NCI-H1417 (cell line): ENCODE results near the gene PXYLP1.

Experiments used
- DNase-seq, 3 experiments: peaks; one replicate each; lab custom pipeline; 2025; lab: John Stamatoyannopoulos, UW

PXYLP1 gene

GRCh38 chr3:141249041-141249440 lies 17.4 kb downstream of the PXYLP1 start:
- DNase-seq = peak in 1 of 3 experiments; percentile 4

DNA sequence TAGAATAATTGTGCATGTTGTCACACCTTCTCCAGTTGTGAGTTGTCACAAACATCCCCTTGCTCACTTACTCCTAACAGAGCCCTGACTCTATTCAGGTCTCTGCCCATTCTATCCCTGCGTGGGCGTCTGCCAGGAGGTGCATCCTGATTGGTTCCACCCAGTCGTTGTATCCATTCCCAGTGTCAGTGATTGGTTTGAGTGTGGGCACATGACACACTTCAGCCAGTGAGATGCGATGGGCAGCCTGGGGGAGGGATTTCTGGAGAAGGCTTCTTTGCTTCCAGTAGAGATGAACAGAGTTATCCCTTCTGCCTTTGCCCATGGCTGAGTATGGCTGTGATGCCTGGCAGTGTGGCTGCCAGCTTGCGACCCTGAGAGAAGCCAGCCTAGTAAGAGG lies 18.7 kb downstream of the PXYLP1 start:
- DNase-seq = peak in 2 of 3 experiments; percentile 29 to 62

GRCh38 chr3:141250828-141251227 lies 19.2 kb downstream of the PXYLP1 start:
- DNase-seq = no peak

DNA sequence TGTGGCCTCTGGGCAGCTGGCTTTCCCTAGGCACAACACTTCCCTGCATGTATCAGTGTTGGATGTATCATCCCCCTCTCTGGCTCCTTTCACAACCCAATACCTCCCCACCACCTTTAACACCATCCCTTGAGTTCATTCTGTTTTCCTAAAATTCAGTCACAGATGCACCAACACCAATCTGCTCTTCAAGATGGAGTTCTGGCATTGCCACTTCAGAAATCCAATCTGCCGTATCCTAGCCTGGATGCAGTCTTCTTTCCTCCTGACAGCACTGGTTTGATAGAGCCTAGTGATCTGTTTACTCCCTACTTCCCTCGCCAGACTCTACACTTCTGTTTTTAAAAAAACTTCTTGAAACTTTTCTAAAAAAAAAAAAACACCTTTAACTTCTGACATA lies 21.7 kb downstream of the PXYLP1 start:
- DNase-seq = no peak

- no peak for DNase-seq
Measured at GRCh38 chr3:141253811-141254210, 22.2 kb downstream of the PXYLP1 start.

DNA sequence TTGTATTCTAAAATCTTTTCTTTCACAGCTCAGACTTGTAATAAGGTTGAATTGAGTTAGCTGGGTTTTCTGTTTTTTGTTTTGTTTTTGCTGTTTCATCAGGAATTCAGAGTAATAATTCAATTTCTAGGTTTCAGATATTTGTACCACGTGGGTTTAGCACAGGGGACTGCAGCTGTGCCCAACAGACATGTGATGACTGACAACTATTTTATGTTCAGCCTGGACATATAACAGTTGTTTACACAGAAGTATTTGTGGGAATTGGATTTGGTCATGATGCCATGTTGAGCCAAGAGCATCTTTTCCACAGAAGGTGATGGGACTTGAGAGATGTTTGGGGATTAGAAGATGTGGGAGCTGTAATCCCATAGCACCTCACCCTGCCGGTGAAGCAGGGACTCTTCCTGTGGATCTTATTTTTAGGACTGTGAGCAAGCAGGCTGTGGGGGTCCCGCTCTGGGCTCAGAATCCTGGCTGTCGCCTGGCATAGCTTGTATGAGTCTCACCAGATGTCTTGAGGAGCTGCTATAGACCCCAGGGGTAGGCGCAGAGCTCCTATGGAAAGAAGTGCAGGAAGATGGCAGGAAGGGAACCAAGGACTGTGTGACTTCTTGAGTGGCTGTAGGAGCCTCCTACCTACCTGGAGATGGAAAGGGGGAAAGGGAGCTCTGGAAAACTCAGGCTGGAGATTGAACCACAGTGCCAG lies 23.7 kb downstream of the PXYLP1 start:
- DNase-seq = no peak

GRCh38 chr3:141255846-141256261 lies 24.2 kb downstream of the PXYLP1 start:
- peak in 1 of 3 experiments; percentile 5 for DNase-seq

GRCh38 chr3:141256820-141257219 lies 25.2 kb downstream of the PXYLP1 start:
- no peak for DNase-seq

GRCh38 chr3:141257961-141258360 lies 26.3 kb downstream of the PXYLP1 start:
- no peak for DNase-seq

- no peak for DNase-seq
Measured at GRCh38 chr3:141258973-141259372, 27.3 kb downstream of the PXYLP1 start.

GRCh38 chr3:141259821-141260629 lies 28.4 kb downstream of the PXYLP1 start:
- DNase-seq = no peak

DNA sequence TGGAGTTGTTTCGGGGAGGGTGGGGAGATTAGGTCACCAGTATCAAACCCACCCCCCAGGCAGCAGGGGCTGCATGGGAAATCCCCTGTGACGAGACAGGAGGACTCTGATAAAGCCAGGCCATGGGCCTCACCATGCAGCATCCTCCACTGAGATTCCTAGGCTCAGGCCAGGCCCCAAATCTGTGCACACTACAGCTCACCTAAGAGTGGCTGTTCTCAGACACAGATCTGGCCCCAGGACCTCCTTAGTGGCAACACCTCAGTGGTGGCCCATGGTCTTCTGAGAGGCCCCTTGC lies 29.0 kb downstream of the PXYLP1 start:
- no peak for DNase-seq

DNA sequence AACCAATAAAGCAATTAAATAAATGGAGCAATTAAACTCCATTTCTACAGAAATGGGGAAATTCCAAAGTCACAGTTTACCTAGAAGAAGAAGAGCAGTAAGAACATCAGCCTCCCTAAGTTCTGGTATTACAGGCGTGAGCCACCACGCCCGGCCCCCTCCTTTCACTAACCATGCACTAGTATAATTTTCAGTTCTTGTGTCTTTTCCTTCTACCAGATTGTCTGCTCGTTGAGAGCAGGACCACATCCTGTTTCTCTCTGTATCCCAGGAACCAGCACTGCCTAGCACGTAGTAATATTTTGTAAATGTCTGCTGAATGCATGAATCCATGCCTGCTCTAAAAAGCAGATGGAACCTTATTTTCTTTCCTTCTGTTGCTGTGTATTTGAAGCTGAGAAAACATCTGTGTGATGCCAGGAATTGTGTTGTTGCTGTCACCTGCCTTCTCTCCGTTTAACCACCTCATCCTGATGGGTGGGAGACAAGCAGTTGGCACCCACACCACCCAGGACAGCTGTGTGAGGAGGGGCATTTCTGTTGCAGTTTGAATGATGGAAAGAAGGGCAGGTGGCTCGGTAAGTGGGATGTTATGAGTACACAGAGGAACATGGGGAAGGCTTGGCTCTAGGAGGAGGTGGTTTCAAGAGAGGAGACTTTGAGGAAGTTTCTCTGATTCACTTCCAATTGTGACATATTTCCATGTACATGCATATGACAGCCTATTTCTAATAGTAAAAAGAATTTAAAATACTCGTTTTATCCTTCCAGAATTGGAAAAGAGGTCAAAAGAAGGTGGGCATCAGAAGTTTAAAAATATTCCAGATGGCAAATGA lies 30.1 kb downstream of the PXYLP1 start:
- DNase-seq = peak in 1 of 3 experiments; percentile 15

GRCh38 chr3:141262308-141262705 lies 30.7 kb downstream of the PXYLP1 start:
- DNase-seq = no peak

DNA sequence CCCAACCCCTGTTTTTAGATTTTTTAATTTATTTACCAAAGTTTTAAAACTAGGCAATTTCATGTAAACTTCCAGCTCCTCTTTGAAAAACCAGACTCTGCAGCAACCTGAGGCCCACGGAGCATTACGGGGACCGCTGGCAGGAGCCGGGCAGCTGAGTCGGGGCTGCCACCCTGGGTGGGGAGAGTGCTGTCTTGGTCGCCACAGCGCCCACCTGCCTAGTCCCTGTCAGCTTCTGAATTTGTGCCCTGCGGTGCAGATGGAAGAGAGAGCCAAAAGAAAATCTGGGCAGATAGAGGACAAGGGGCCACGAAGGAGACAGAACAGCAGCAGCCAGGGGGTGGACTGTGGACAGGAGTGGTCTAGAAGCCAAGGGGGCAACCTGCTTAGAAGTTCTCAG lies 34.6 kb downstream of the PXYLP1 start:
- DNase-seq = no peak

DNA sequence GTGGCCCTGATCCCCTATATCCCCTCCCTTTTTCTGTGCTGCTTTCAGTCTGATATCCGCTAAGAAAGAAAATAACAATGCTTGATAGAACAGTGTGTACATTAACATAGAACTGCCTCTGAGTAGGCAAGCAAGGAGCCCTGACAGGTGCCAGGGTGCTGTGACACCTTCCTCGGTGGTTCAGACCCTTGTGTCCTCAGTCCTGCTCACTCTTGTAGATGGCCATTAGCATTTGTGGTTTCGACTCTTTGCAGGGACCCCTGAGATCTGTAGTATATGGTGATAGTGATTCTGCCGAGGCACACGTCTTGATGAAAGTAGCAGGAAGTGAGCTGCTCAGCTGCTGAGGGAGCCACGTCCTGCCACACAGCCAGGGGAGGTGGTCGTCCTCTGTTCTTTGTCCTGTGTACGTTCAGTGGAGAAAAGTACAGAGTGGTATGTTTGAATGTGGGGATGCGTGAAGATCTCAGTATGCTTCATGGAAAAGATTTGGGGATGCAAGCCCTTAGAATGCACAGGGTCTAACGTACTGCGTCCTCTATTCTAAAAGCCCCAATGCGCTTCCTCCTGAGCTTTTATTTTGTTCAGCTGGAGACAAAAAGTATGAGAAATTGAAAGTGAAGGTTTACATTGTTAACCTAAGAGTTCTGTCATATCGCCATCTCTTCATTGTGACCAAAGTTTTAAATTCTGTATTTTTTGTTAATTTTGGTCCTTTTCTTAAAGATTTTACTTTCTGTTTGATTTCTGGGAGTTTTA lies 35.4 kb downstream of the PXYLP1 start:
- DNase-seq = no peak

DNA sequence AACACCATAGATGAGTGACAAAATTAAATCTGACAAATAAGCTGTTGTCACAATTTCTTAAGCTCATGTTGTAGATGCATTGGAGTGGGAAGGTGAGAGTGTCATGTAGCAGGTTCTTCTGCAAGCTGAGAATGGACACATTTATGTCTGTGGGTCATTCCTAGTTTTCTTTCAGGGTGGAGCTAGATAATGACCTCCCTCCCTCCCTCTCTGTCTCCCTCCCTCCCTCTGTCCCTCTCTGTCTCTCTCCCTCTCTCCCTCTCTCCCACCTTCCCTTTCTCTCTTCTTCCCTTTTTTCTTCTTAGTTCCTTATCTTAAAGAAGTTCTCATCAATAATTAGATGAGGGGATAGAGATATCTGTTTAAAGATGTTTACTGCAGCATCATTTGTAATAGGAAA lies 36.0 kb downstream of the PXYLP1 start:
- DNase-seq = no peak

GRCh38 chr3:141268306-141268705 lies 36.7 kb downstream of the PXYLP1 start:
- no peak for DNase-seq

GRCh38 chr3:141268791-141269190 lies 37.2 kb downstream of the PXYLP1 start:
- DNase-seq = no peak

DNA sequence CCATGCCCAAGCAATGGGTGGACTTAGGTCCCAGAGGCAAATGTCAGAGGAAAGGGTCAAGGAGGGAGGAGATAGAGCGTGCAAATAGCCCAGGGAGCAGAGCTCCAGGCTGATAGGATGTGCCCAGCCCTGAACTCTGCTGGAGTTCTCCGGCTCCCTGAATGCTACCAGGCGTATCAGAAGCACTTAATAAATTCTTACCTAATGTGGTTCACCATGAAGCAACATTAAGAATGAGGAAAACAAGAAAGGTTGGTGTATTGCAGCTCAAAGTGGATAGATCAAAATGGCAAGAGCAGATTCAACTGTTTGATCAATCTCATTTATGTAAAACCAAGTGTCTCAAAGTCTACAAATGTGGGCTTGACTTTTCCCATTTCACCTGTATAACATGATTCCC lies 38.3 kb downstream of the PXYLP1 start:
- DNase-seq = no peak

DNA sequence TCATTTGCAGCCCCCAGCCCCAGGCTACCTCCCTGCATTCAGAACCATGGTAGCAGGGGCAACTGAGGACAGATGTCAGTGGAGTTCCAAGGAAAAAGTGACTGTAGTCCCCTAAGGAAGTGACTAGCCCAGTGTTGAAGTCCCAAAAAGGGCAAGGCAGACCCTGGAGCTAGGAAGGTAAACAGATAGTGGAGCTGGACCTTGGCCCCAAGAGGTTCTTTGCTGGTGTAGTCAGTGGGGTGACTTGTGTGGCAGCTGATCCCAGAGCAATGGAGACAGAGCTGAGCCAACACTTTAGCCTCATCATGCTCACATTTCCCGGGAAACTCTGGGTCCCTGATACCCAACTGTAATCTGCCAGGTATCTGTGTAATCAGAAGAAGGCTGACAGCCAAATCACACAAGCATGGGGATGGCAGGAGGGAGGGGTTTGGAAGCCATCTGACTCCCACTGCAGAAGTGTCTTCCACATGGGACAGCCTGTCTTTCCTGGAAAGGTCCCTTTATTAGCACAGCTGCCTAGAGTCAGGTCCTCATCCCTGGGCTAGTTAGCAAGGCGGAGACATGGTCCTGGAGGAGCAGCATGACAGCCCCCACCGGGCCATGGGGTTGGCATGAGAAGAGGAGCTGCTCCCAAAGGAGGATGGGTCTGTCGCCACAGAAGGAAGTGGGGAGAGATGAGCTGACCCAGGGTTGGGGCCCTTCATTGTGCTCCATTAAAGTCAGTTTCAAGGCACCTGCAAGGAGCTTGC lies 39.8 kb downstream of the PXYLP1 start:
- DNase-seq = no peak
